Measurements from ENCODE around the gene HSD17B3.

The HSD17B3 gene

DNA sequence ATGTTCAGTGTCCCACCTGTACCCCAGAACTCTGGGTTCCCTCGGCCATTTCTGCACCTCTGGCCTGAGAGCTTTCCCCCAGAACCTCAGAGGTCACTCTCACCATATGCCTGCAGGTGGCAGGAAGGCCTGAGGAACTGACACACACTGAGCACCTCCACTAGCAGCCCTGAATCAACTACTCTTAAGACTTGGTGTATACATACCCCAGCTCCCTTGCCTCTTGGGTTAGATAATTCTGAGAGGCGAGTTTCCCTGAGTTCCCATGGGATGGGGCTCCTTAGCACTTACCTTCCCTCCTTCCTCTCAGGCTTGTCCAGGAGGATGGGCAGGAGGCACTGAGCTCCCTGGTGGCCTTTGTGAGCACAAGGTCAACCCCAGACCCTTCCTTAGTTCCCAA is 86.1 kb downstream of the HSD17B3 start:
- H3K4me3 ChIP-seq (replicated peaks in 1 of 2; ENCODE audit: low read depth in 2 of 2, low read length in 2 of 2), result no peak overlapping the region
- DNase-seq (ENCODE audit: low read depth in 2 of 2), result no peak
- TF ChIP-seq, protein P1, sequence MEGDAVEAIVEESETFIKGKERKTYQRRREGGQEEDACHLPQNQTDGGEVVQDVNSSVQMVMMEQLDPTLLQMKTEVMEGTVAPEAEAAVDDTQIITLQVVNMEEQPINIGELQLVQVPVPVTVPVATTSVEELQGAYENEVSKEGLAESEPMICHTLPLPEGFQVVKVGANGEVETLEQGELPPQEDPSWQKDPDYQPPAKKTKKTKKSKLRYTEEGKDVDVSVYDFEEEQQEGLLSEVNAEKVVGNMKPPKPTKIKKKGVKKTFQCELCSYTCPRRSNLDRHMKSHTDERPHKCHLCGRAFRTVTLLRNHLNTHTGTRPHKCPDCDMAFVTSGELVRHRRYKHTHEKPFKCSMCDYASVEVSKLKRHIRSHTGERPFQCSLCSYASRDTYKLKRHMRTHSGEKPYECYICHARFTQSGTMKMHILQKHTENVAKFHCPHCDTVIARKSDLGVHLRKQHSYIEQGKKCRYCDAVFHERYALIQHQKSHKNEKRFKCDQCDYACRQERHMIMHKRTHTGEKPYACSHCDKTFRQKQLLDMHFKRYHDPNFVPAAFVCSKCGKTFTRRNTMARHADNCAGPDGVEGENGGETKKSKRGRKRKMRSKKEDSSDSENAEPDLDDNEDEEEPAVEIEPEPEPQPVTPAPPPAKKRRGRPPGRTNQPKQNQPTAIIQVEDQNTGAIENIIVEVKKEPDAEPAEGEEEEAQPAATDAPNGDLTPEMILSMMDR (IDR thresholded peaks at IDR 0.05; ENCODE audit: low read depth, low read length), result no peak

- no peak overlapping the region for H3K4me3 ChIP-seq (replicated peaks in 1 of 2; ENCODE audit: low read depth in 2 of 2, low read length in 2 of 2)
- TF ChIP-seq, protein P1 (IDR thresholded peaks at IDR 0.05; ENCODE audit: low read depth, low read length), result no peak
- no peak for DNase-seq (ENCODE audit: low read depth in 2 of 2)
These were observed 87.3 kb downstream of the HSD17B3 start for GRCh38 chr9:96214635-96215034.

DNA sequence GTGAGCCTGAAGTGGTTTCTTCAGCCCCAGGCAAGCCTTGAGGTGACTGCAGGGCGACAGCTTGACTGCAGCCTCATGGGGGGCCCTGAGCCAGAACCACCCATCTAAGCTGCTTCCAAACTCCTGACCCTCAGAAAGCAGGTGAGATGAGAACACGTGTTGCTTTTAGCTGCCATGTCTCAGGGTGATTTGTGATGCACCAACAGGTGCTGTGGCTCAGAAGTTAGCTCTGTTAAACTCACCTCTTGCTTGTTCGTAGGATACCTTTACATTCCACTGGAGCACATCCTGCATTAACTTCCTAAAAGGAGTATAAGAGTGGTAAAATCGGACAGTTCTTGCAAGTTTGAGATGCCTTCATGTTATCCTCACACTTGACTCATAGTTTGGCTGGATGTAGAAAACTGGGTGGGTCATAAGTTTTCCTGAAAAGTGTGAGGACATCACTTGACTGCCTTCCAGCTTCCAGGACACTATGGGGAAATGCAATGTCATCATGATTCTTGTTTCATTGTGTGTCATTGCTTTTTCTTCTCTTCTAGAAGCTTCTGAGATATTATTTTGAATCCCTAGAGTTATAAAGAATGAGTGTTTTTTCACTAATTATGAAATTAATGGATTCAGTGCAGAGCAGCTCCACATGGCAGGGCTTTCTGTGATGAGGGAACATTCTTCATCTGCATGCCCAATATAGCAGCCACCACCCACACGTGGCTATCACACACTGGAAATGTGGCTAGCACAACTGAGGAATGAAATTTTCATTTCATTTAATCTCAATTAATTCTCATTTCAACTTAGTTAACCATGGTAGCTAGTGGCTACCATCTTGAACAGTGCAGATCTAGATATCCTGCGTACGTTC is 92.3 kb downstream of the HSD17B3 start:
- TF ChIP-seq, protein P1 (IDR thresholded peaks at IDR 0.05; ENCODE audit: low read depth, low read length), result no peak
- peak; percentile 79 to 84 for DNase-seq (ENCODE audit: low read depth in 2 of 2)
- no peak overlapping the region for H3K4me3 ChIP-seq (replicated peaks in 1 of 2; ENCODE audit: low read depth in 2 of 2, low read length in 2 of 2)

- TF ChIP-seq, protein P1 (IDR thresholded peaks at IDR 0.05; ENCODE audit: low read depth, low read length), result no peak
- no peak overlapping the region for H3K4me3 ChIP-seq (replicated peaks in 1 of 2; ENCODE audit: low read depth in 2 of 2, low read length in 2 of 2)
- DNase-seq (ENCODE audit: low read depth in 2 of 2), result no peak
These were observed 95.7 kb downstream of the HSD17B3 start for GRCh38 chr9:96206156-96206751.

DNA sequence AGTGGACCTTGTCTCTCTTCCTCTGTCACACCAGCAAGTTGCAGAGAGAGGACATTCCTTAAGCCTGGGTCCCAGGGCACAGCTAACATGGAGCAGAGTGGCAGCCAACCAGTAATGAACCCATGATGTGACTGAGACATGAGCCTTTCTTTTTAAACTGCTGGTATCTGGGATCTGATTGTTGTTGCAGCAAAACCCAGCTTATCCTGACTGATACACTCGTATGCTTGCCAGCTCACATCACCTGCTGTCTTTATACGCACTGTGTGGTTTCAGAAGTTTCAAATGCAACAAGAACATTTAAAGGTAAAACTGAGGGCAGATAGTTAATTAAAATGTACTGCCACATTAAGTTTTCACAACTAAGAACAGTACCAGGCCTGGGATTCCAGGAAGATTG is 97.1 kb downstream of the HSD17B3 start:
- DNase-seq (ENCODE audit: low read depth in 2 of 2), result no peak
- TF ChIP-seq, protein P1 (IDR thresholded peaks at IDR 0.05; ENCODE audit: low read depth, low read length), result no peak

DNA sequence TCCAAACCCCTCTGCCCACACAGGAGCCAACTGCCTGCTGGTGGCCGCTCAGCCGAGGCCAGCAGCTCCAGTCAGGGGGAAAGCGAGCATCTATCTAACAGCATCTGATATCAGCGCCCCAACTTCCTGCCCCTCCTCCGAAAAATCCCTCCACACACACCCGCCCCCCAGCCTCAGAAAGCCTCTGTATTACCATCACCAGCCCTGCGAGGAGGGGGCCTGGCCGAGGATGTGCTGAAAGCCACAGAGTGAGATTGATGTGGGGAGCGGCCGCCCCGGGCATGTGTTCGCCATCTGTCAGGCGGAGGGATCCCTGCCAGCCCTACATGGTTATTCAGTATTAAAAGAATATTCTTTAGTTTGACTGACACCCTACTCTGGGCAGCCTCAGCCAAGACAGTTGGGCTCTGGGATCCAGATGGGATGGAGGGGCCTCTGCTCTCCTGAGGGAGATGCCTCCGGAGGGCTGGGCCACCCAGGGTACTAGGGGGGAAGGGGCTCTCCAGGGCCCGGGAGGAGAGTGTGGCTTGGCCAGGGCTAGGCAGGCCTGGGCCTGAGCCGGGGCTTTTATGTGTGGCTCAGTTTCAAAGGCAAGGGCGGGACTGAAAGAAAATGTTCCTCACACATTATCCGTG is 98.0 kb downstream of the HSD17B3 start:
- TF ChIP-seq, protein P1 (IDR thresholded peaks at IDR 0.05; ENCODE audit: low read depth, low read length), result no peak
- H3K4me3 ChIP-seq (replicated peaks in 1 of 2; ENCODE audit: low read depth in 2 of 2, low read length in 2 of 2), result no peak overlapping the region
- no peak for DNase-seq (ENCODE audit: low read depth in 2 of 2)

More for the DNA sequence above, 97.1 kb downstream of the HSD17B3 start:
- H3K4me3 ChIP-seq (replicated peaks in 1 of 2; ENCODE audit: low read depth in 2 of 2, low read length in 2 of 2), result no peak overlapping the region

All from cardiac fibroblast (primary cell).